ENCODE measurements around the gene ATXN2. TPM values are rescaled to one million over a fixed set of nuclear protein-coding genes. Genes with fewer than 3 reads are reported as not detected.

Gene ATXN2, protein sequence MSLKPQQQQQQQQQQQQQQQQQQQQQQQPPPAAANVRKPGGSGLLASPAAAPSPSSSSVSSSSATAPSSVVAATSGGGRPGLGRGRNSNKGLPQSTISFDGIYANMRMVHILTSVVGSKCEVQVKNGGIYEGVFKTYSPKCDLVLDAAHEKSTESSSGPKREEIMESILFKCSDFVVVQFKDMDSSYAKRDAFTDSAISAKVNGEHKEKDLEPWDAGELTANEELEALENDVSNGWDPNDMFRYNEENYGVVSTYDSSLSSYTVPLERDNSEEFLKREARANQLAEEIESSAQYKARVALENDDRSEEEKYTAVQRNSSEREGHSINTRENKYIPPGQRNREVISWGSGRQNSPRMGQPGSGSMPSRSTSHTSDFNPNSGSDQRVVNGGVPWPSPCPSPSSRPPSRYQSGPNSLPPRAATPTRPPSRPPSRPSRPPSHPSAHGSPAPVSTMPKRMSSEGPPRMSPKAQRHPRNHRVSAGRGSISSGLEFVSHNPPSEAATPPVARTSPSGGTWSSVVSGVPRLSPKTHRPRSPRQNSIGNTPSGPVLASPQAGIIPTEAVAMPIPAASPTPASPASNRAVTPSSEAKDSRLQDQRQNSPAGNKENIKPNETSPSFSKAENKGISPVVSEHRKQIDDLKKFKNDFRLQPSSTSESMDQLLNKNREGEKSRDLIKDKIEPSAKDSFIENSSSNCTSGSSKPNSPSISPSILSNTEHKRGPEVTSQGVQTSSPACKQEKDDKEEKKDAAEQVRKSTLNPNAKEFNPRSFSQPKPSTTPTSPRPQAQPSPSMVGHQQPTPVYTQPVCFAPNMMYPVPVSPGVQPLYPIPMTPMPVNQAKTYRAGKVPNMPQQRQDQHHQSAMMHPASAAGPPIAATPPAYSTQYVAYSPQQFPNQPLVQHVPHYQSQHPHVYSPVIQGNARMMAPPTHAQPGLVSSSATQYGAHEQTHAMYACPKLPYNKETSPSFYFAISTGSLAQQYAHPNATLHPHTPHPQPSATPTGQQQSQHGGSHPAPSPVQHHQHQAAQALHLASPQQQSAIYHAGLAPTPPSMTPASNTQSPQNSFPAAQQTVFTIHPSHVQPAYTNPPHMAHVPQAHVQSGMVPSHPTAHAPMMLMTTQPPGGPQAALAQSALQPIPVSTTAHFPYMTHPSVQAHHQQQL
- 10 to 100 TPM; 32.8 to 67.7 TPM for total RNA-seq

DNA sequence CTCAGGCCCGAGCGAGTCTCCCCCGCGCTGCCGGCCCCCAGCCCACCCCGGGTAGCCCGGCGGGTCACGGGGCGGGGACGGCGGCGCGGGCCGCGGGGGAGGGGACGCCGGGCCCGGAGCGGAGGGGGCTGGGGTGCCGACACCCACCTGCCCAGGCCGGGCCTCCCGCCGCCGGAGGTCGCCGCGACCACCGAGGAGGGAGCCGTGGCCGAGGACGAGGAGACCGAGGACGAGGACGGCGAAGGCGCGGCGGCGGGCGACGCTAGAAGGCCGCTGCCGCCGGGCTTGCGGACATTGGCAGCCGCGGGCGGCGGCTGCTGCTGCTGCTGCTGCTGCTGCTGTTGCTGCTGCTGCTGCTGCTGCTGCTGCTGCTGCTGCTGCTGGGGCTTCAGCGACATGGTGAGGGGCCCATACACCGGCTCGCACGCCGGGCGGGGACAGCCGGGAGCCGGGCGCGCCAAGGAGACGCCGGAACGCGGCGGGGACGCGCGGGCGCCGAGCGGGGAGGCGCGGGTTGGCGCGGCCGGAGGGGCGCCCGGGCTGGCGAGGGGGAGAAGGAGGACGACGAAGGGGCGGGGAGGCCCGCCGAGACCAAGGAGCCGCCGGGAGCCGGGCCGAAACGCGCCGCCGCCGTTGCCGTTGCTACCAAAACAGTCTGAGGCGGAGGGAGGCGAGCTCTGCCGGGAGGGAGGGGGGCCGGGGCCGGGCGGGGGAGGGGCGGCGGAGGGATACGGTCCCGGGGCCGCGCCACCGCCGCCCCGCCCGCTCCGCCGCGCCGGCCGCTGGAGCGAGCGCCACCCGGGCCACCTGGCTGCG lies at the start of gene ATXN2:
TSS of gene ATXN2 (minus strand) at position 679 of the 816 bp plus-strand sequence. CDS start at position 398, 281 bp downstream.
- Mint-ChIP-seq H3K27me3 (no peaks in the 10 kb centered on the region), H3K36me3 (no peaks in the 10 kb centered on the region), H3K4me1 (ENCODE audit: low read depth in 2 of 2) (peaks cover 23 to 25% of the 10 kb centered on the region in 2 donors), H3K27ac (peak within 1 kb of the TSS; percentile 84 to 92), H3K4me3 (peak within 1 kb of the TSS; percentile 96), H3K9me3 (no peaks in the 10 kb centered on the region)
- ATAC-seq (peak; percentile 81 to 86), DNase-seq (ENCODE audit: low spot score) (peak; percentile 70)

GRCh38 chr12:111645433-111645832 lies 46.3 kb upstream of the ATXN2 start:
- Mint-ChIP-seq H3K4me1 (ENCODE audit: low read depth in 2 of 2) (peaks cover 0 to 3% of the 10 kb centered on the region in 2 donors), H3K27me3 (no peaks in the 10 kb centered on the region), H3K4me3 (no peak overlapping the region), H3K27ac (no peak overlapping the region), H3K9me3 (no peaks in the 10 kb centered on the region), H3K36me3 (peaks cover 14% of the 10 kb centered on the region)
- DNase-seq (ENCODE audit: low spot score) (no peak), ATAC-seq (no peak)

DNA sequence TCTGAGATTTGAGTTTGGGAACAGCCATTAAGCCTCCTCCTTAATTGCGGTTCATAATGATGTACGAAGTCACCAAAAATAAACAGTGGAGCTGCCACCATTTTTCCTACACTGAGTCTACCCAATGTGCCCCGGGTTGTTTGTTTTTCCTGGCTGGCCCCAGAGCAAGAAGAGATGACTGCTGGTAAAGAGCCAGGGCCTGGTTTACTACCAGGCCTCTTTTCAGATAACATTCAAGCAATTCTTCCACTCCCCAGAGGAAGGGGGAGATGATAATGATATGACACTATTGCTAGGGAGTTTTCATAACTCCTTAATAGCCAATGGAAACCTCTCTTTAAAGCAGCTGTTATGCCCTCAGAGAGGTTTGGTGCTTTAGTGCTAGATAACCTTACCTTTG lies 44.3 kb upstream of the ATXN2 start:
- Mint-ChIP-seq H3K27ac (no peak overlapping the region), H3K4me3 (no peak overlapping the region), H3K27me3 (no peaks in the 10 kb centered on the region)

GRCh38 chr12:111642681-111643426 lies 43.7 kb upstream of the ATXN2 start:
- no peak for ATAC-seq
- Mint-ChIP-seq H3K36me3 (peaks cover 14% of the 10 kb centered on the region), H3K27me3 (no peaks in the 10 kb centered on the region), H3K4me3 (no peak overlapping the region), H3K27ac (no peak overlapping the region), H3K9me3 (no peaks in the 10 kb centered on the region), H3K4me1 (ENCODE audit: low read depth in 2 of 2) (peaks cover 0 to 3% of the 10 kb centered on the region in 2 donors)
- no peak for DNase-seq (ENCODE audit: low spot score)

More for the DNA sequence above, 44.3 kb upstream of the ATXN2 start:
- DNase-seq (ENCODE audit: low spot score) (no peak), ATAC-seq (no peak)
- Mint-ChIP-seq H3K9me3 (no peaks in the 10 kb centered on the region), H3K36me3 (peaks cover 14% of the 10 kb centered on the region), H3K4me1 (ENCODE audit: low read depth in 2 of 2) (peaks cover 0 to 3% of the 10 kb centered on the region in 2 donors)

GRCh38 chr12:111640506-111640905 lies 41.4 kb upstream of the ATXN2 start:
- H3K36me3 Mint-ChIP-seq: peaks cover 4% of the 10 kb centered on the region

GRCh38 chr12:111638556-111638955 lies 39.4 kb upstream of the ATXN2 start:
- Mint-ChIP-seq H3K36me3 (peaks cover 4% of the 10 kb centered on the region), H3K27ac (no peak overlapping the region), H3K9me3 (no peaks in the 10 kb centered on the region)

More at GRCh38 chr12:111640506-111640905, 41.4 kb upstream of the ATXN2 start:
- no peaks in the 10 kb centered on the region for H3K9me3 Mint-ChIP-seq
- ATAC-seq (no peak), DNase-seq (ENCODE audit: low spot score) (no peak)
- no peaks in the 10 kb centered on the region for H3K27me3 Mint-ChIP-seq
- peaks cover 0 to 4% of the 10 kb centered on the region in 2 donors for H3K4me1 Mint-ChIP-seq (ENCODE audit: low read depth in 2 of 2)
- H3K4me3 Mint-ChIP-seq: no peak overlapping the region
- H3K27ac Mint-ChIP-seq: no peak overlapping the region

DNA sequence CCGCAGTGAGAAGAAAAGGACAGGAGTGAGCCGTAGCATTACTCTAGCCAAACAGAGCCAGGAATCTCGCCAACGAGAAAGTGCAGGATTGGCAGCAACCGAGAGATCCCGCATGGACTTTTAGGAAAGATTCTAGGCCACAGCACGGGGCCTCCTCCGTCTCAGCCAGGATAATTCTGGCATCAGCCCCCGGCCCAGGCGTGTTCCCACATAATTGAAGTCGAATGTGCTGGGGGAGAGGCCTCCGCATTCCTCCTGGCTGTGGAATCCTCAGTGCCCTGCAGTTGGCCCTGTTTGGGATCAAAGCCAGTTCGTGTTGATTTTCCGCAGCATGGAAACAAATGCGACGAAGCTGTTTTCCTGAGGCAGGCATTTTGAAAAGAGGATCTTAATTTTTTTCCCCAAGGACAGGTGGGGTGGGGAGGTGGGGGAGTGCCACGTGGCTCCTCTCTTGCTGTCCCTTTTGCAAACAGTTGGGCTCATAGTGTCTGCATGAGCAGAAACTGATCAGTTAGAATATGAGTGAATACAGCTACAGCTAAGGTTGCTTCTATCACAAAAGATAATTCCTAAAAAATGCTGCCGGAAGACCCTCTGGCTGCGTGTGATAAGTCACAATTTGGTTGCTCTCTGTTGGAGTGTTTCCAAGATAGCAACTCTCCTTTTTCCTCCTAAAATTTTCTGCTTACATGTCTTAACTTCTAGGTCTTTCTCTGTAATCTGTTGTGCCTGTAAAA lies 37.3 kb upstream of the ATXN2 start:
- Mint-ChIP-seq H3K27ac (no peak overlapping the region), H3K4me1 (ENCODE audit: low read depth in 2 of 2) (peaks cover 0 to 4% of the 10 kb centered on the region in 2 donors), H3K36me3 (no peaks in the 10 kb centered on the region), H3K9me3 (no peaks in the 10 kb centered on the region), H3K4me3 (no peak overlapping the region), H3K27me3 (no peaks in the 10 kb centered on the region)
- ATAC-seq (no peak), DNase-seq (ENCODE audit: low spot score) (no peak)

More at GRCh38 chr12:111638556-111638955, 39.4 kb upstream of the ATXN2 start:
- Mint-ChIP-seq H3K4me3 (no peak overlapping the region), H3K4me1 (ENCODE audit: low read depth in 2 of 2) (peaks cover 0 to 4% of the 10 kb centered on the region in 2 donors), H3K27me3 (no peaks in the 10 kb centered on the region)
- DNase-seq (ENCODE audit: low spot score): no peak
- ATAC-seq: no peak

GRCh38 chr12:111635524-111635923 lies 36.4 kb upstream of the ATXN2 start:
- no peak overlapping the region for H3K4me3 Mint-ChIP-seq
- H3K4me1 Mint-ChIP-seq (ENCODE audit: low read depth in 2 of 2): peaks cover 0 to 4% of the 10 kb centered on the region in 2 donors
- DNase-seq (ENCODE audit: low spot score) (no peak), ATAC-seq (no peak)
- no peaks in the 10 kb centered on the region for H3K9me3 Mint-ChIP-seq
- H3K27ac Mint-ChIP-seq: no peak overlapping the region
- H3K27me3 Mint-ChIP-seq: no peaks in the 10 kb centered on the region
- H3K36me3 Mint-ChIP-seq: no peaks in the 10 kb centered on the region

- DNase-seq (ENCODE audit: low spot score): no peak
- H3K27me3 Mint-ChIP-seq: no peaks in the 10 kb centered on the region
- H3K36me3 Mint-ChIP-seq: no peaks in the 10 kb centered on the region
- H3K4me1 Mint-ChIP-seq (ENCODE audit: low read depth in 2 of 2): no peaks in the 10 kb centered on the region
- no peaks in the 10 kb centered on the region for H3K9me3 Mint-ChIP-seq
- ATAC-seq: no peak
- no peak overlapping the region for H3K4me3 Mint-ChIP-seq
- no peak overlapping the region for H3K27ac Mint-ChIP-seq
Measured at GRCh38 chr12:111628505-111629260, 29.6 kb upstream of the ATXN2 start.

DNA sequence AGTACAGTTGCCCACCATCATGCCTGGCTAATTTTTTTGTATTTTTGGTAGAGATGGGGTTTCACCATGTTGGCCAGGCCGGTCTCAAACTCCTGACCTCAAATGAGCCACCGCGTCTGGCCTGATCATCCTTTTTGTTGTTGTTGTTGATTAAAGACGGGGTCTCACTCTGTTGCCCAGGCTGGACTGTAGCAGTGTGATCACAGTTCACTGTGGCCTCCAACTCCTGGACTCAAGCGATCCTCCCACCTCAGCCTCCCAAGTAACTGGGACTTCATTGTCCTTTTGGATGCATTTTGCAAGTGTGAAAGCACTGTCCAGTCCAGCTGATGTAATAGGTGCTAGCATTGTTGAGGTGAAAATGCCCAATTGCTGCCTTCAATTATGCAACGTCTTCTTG lies 27.1 kb upstream of the ATXN2 start:
- Mint-ChIP-seq H3K4me1 (ENCODE audit: low read depth in 2 of 2) (no peaks in the 10 kb centered on the region), H3K36me3 (no peaks in the 10 kb centered on the region), H3K27me3 (no peaks in the 10 kb centered on the region), H3K27ac (no peak overlapping the region), H3K4me3 (no peak overlapping the region), H3K9me3 (no peaks in the 10 kb centered on the region)
- ATAC-seq (no peak), DNase-seq (ENCODE audit: low spot score) (no peak)

DNA sequence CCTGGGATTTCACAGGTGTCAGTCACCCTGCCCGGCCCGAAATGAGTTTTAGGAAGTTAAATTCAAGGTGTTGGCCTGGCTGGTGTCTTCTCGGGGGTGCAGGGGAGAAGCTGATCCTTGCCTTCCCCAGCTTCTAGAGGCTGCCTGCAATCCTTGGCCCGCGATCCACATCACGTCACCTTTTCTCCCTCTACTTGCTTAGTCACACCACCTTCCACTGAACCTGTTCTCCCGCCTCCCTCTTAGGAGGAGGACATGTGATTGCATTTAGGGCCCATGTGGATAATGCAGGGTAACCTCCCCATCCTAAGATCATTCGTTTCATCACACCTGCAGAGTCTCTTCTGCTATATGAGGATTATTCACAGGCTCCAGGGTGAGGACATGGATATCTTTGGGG lies 25.4 kb upstream of the ATXN2 start:
- Mint-ChIP-seq H3K4me3 (no peak overlapping the region), H3K36me3 (no peaks in the 10 kb centered on the region), H3K4me1 (ENCODE audit: low read depth in 2 of 2) (no peaks in the 10 kb centered on the region), H3K27me3 (peaks cover 0 to 2% of the 10 kb centered on the region in 2 donors), H3K9me3 (no peaks in the 10 kb centered on the region), H3K27ac (no peak overlapping the region)
- no peak for DNase-seq (ENCODE audit: low spot score)
- ATAC-seq: no peak

All from natural killer cell treated with Interleukin-12 subunit alpha and Interleukin-12 subunit beta and Interleukin-15 and Interleukin-18, amount 100 ng/mL, for 72 hours (primary cell).